Measurements from ENCODE around the gene GPS1. TPM values are rescaled to one million over a fixed set of nuclear protein-coding genes. Genes with fewer than 3 reads are reported as not detected.

GPS1 gene
- total and polyA plus RNA-seq, 10 of the 15 experiments (the other 5 are each of a cell fraction or from before 2014, with no cell fraction given): 2.2 to 146 (median 77.7) TPM

- Histone ChIP-seq H3K79me2 (ENCODE audit: control insufficient read depth, insufficient read depth, low read length) (no peaks in the 10 kb centered on the region), H4K20me1 (ENCODE audit: control insufficient read depth, insufficient read depth) (no peaks in the 10 kb centered on the region), H3K9me3 (replicated peaks; ENCODE audit: control insufficient read depth, insufficient read depth, low read length) (no peaks in the 10 kb centered on the region), H3K4me2 (ENCODE audit: control insufficient read depth, insufficient read depth) (no peak overlapping the region), H3K27me3 (replicated peaks in 1 of 2; ENCODE audit: control insufficient read depth in 2 of 2, insufficient read depth in 2 of 2, low read length in 1 of 2) (no peaks in the 10 kb centered on the region), H3K9ac (ENCODE audit: control insufficient read depth, insufficient read depth, low read length) (no peak overlapping the region), H3K36me3 (ENCODE audit: control insufficient read depth in 2 of 2, insufficient read depth in 2 of 2, low read length in 1 of 2) (no peaks in the 10 kb centered on the region), H3K4me3 (no peak overlapping the region), H3K27ac (ENCODE audit: control insufficient read depth, insufficient read depth) (no peak overlapping the region), H3K4me1 (ENCODE audit: control insufficient read depth, insufficient read depth, low read length) (no peaks in the 10 kb centered on the region), H2AFZ (ENCODE audit: control insufficient read depth, low read depth, low read length) (no peak overlapping the region)
- ChIA-PET POLR2A (no interaction called here), RAD21 (ENCODE audit: unreplicated experiment) (no interaction called here), SMC1A (ENCODE audit: uncharacterized antibody, unreplicated experiment) (no interaction called here), CTCF (interaction anchor here (1.3 kb wide), 1 partner anchor 53 kb away, joined by 3 read pairs; no protein-coding TSS in a partner anchor)
- no TSS peak for BruUV-seq (replicated peaks)
- in situ Hi-C loops (cut with MboI): no loop called here
- 89% methylated on average over 17 of the region's 19 CpGs for WGBS (ENCODE audit: insufficient coverage, insufficient replicate concordance, low lambda C conversion rate, missing lambda C conversion rate)
- intact Hi-C loops (cut with micrococcal nuclease; ENCODE audit: unreplicated experiment): no loop called here
- DNase-seq (ENCODE audit: low read depth, low spot score): no peak
- no peak for ATAC-seq
- FAIRE-seq: no peak
- TF ChIP-seq JUNB (IDR thresholded peaks at IDR 0.05) (no peak), TCF12 (IDR thresholded peaks at IDR 0.05; ENCODE audit: low read depth, low read length) (no peak), EP300 (IDR thresholded peaks at IDR 0.05; ENCODE audit: borderline replicate concordance in 1 of 2, control insufficient read depth in 1 of 2, low read depth in 2 of 2, low read length in 2 of 2) (no peak), CHD1 (IDR thresholded peaks at IDR 0.05; ENCODE audit: low read depth, low read length) (no peak), PBX3 (IDR thresholded peaks at IDR 0.05; ENCODE audit: insufficient replicate concordance, low read depth, low read length) (no peak)
Observed at GRCh38 chr17:82012640-82013295, 38.9 kb upstream of the GPS1 start.

- ChIA-PET CTCF (interaction anchor here (1.3 kb wide), 1 partner anchor 54 kb away, joined by 3 read pairs; no protein-coding TSS in a partner anchor), RAD21 (ENCODE audit: unreplicated experiment) (no interaction called here), POLR2A (no interaction called here), SMC1A (ENCODE audit: uncharacterized antibody, unreplicated experiment) (no interaction called here)
- H3K9me3 ChIP-seq (replicated peaks; ENCODE audit: control insufficient read depth, insufficient read depth, low read length): no peaks in the 10 kb centered on the region
- H3K27me3 ChIP-seq (replicated peaks in 1 of 2; ENCODE audit: control insufficient read depth in 2 of 2, insufficient read depth in 2 of 2, low read length in 1 of 2): no peaks in the 10 kb centered on the region
- H3K4me2 ChIP-seq (ENCODE audit: control insufficient read depth, insufficient read depth): no peak overlapping the region
- no peaks in the 10 kb centered on the region for H3K4me1 ChIP-seq (ENCODE audit: control insufficient read depth, insufficient read depth, low read length)
- no peak for FAIRE-seq
- no peak for DNase-seq (ENCODE audit: low read depth, low spot score)
- intact Hi-C loops (cut with micrococcal nuclease; ENCODE audit: unreplicated experiment): no loop called here
- H4K20me1 ChIP-seq (ENCODE audit: control insufficient read depth, insufficient read depth): no peaks in the 10 kb centered on the region
- no peak overlapping the region for H3K4me3 ChIP-seq
- no peak overlapping the region for H3K27ac ChIP-seq (ENCODE audit: control insufficient read depth, insufficient read depth)
- in situ Hi-C loops (cut with MboI): no loop called here
- no peak for ATAC-seq
- no peaks in the 10 kb centered on the region; a peak in 1 of 4 replicates for H3K36me3 ChIP-seq (ENCODE audit: control insufficient read depth in 2 of 2, insufficient read depth in 2 of 2, low read length in 1 of 2)
- no peaks in the 10 kb centered on the region for H3K79me2 ChIP-seq (ENCODE audit: control insufficient read depth, insufficient read depth, low read length)
- TF ChIP-seq SREBF1 (IDR thresholded peaks at IDR 0.05; ENCODE audit: low read length) (no peak), CBFB (IDR thresholded peaks at IDR 0.05; ENCODE audit: low read depth) (no peak)
- no peak overlapping the region for H3K9ac ChIP-seq (ENCODE audit: control insufficient read depth, insufficient read depth, low read length)
- H2AFZ ChIP-seq (ENCODE audit: control insufficient read depth, low read depth, low read length): no peak overlapping the region
- BruUV-seq (replicated peaks): no TSS peak
- 77% methylated on average over 22 of the region's 22 CpGs for WGBS (ENCODE audit: insufficient coverage, insufficient replicate concordance, low lambda C conversion rate, missing lambda C conversion rate)
Observed at GRCh38 chr17:82013341-82013740, 38.4 kb upstream of the GPS1 start.
